Forelimb muscle (tissue), 1 donor: Measurements from ENCODE around the gene STPG1. TPM values are rescaled to one million over a fixed set of nuclear protein-coding genes. Genes with fewer than 3 reads are reported as not detected.

ENCODE experiments used
- DNase-seq: peaks from one replicate; pipeline ENCODE4 v3.0.0-alpha.2; 2013; ENCODE audit warnings: low read depth
- polyA plus RNA-seq: library from polyadenylated mRNA; unstranded; fragments of 120-200 nt; gene quantifications from one replicate; pipeline ENCODE4 v1.2.1, GENCODE V29; 2013; ENCODE audit not compliant: insufficient read length

Gene STPG1
- polyA plus RNA-seq, 1 donor, result 1.8 TPM

DNA sequence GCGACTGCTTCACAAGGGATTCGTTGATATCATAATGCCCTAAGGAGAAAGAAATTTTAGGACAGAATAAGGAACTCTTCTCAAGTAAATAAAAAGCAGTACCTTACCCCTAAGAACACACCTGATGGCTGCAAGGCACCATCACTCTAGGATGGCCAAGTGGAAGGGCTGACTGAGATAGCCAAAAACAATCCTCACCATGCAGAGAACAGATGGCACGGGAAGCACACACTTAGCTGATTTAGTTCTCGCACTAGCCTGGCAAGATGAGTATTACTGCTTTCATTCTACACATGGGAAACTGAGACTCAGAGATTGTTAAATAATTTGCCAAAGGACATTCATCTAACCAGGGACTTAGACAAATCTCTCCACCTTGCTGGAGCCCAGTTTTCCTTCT, 43.8 kb downstream of the STPG1 start:
- DNase-seq, result no peak

DNA sequence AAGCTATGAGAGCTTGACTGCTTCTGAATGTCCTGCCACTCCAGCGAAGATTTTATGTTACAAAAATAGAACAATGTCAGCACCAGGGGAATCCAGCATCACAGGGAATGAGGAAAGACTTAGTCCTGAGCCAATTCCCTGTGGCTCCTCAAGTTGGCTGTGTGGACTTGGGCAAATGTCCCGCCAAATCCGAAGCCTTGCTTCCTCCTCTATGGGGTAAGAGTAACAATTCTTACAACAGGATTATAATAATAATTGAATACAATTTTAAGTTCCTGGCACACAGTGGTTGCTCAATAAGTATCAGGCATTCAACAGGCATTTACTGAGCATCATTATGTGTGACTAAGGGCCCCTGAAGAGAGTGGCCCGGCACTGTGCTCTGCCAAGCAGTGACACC, 44.4 kb downstream of the STPG1 start:
- DNase-seq, result no peak

DNA sequence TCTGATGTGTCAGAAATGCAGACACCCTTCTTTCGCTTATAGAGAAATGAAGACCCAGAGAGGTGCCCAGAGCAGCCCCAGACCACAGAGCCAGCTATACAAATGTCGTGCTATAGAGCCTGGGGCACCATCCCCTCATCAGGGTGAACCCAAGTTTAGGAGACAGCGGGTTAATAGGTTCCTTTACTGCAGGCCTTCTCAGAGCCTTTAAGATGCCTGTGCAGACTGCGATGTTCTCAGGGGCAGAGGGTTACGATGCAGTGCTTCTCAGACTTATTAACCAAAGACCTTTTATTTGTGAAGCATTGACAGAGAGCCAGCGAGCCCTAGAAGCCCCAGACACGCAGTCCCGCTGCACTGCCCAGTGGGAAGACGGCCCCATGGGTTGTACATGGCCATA, 46.9 kb downstream of the STPG1 start:
- no peak for DNase-seq

DNA sequence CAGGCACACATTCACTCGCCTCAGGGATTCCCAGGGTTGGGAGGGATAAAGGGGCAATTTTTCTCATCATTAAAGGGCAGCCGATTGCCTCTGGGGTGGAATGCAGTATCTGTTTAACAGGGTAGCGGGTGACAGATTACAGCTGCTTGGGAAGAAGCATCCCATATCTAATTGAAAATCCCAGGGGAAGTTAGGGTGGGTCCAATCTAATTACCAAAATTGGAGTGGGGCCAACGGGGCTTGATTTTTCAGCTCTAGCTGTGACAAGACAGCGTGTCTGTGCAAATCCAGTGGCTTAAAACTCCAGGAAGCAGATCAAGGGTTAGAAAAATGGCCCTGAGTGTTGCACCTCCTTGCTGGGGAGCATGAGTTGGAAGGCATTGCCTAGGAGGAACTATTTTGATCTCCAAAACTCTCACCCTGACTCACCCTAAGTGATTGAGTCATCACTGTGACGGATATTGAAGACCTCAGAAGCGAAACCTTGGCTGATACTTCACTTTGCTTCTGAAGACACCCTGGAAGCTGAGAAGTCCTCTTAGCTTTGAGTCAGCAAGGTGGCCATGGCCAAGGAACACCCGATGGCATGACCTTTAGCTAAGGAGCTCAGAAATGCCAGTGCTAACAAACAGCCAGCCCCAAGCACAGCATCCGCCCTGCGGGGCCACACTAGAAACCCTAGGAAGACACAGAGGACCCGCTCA, 48.5 kb downstream of the STPG1 start:
- no peak for DNase-seq

DNA sequence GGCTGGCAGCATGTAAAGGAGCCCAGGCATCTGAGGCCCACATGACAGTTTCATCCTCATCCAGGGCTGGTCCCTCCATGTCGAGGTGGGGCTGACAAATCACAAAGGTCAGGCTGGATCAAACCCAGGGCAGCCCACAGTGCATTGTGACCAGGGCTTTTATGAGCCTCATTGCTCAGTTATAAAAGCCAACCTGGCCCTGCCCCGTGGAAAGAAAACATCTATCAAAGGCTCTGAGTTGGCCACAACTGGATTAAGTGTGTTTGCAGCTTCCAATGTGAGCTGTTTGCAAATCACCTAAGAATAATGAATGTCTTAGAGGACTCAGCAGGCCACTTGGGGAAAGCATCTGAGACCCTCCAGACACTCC, 49.0 kb downstream of the STPG1 start:
- DNase-seq, result no peak

DNA sequence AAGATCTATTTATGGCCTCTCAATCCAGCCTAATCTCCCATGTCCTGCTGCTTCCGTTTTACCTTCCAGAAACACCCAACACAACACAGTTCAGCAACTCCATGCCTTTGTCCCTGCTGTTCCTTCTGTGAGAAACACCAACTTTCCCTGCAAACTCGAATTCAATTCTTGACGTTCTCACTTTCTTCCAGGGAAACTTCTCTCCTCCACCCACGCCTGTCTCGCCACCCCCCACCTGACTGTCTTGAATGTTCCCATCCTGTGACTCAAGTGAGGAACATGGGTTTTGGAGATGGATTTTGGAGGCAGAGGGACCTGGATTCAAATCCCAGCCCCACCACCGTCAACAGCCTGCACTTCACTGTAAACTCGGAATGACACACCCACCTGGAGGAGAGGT, 49.6 kb downstream of the STPG1 start:
- DNase-seq, result no peak

DNA sequence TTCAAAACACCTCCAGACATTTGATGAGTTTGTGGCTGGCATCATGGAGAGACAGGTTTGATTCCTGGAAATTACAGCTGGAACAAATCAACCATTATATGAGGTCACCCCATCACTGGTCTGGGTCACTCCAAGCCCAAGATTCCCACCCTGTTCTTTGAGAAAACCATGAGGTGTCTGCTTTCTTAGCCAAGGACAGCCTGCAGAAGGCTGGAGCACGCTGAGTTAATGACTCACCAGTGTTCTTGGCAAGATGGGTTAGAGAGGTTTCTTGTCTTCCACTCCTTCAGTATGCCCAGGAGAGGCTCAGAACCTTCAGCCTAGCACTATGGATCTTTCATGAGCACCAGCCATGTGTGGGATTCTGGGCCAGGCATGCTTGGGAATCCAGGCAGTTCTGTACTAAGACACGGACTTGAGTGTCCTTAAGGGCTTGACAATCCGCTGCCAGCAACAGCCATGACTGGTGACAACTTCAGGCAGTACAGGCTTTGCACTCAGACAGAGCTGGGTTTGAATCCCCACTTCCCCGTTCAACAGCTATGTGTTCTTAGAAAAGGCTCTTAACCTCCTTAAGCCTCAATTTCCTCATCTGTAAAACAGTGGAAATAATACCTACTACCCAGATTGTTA, 50.5 kb downstream of the STPG1 start:
- no peak for DNase-seq

DNA sequence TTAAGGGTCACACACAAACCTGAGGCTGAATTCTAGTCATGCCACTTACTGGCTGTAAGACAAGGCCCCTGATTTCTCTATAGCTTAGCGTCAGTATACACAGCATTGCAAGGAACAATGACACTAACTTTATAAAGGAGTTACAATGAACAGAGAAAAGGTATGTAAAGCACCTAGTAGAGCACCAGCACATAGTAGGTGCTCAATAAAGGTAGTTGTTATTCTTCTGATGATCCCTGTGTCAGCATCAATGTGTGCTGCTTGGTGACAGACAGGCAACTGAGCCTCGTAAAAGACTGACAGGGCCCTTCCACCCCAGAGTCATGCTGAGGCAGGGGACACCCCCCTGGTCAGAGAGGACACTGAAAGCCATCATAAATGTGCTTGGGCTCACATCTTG, 51.2 kb downstream of the STPG1 start:
- DNase-seq, result no peak

DNA sequence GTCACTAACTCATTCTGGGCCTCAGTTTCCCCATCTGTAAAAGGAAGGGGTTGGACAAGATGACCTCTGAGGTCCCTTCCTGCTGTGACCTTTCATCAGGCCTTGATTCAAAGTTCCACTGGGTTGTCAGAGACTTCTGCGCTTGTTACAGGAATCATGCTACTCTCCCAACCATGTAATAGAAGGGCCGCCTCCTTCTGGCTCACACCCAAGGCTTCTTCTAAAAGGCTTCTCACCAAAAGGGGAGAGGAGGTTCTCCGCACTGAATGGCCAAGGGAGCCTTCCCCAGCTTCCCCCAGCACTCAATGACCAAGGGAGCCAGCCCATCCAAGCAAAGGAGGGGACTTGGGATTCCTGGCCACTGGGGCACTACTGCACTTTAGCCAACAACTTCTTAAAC, 51.8 kb downstream of the STPG1 start:
- DNase-seq, result no peak

DNA sequence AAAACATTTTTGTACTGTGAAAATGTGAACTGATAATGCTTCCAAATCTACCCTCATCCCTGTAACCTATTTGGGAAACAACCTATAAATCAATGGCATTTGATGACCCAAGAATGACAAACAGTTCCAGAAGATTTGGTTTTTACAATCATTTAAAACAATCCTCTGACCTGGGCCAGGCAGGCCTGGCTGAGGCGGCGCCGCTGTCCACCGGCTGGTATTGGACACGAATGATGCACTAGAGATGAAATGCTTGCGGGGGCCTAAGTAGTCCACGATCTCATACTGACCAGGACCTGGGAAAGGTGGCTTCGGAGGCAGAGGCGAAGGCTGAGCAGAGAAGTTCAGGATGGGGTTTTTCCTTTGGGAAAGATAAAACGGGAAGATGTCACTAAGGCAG, 52.9 kb downstream of the STPG1 start:
- no peak for DNase-seq

DNA sequence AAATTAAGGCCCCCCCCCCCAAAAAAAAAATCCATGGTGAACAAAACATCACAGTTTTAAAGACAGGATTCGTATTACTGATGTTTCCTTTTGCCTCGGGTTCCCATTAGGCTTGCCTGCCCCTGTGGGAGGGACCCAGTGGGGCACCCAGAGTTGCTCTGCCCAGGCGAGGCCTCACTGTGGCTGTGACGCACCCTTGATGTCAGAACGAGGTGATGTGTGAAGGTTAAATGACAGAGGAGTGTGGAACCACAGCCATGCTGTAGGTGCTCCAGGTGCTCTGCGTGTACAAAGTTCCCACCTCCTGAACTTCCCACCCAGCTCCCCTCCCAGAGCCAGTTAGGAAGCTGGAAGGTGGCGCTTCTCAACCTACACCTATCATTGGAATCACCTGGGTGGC, 56.5 kb downstream of the STPG1 start:
- no peak for DNase-seq

DNA sequence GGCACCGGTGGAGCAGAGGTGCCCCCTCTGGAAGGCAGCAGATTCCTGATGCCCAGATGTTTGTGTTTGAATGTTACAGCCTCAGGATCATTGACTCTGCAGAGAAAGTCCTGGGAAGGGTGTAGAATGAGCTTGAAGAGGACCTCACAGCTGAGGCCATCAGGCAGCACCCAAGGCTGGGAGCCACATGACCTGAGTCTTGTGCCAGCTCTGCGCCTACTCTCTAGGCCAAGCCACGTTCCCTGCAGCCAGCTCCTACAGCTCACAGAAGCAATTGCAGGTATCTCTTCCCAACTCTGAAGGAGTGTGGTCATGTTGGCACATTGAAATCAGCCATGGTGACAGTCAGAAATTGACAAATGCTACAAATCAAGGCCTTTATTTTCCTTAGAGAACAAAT, 58.1 kb downstream of the STPG1 start:
- no peak for DNase-seq

DNA sequence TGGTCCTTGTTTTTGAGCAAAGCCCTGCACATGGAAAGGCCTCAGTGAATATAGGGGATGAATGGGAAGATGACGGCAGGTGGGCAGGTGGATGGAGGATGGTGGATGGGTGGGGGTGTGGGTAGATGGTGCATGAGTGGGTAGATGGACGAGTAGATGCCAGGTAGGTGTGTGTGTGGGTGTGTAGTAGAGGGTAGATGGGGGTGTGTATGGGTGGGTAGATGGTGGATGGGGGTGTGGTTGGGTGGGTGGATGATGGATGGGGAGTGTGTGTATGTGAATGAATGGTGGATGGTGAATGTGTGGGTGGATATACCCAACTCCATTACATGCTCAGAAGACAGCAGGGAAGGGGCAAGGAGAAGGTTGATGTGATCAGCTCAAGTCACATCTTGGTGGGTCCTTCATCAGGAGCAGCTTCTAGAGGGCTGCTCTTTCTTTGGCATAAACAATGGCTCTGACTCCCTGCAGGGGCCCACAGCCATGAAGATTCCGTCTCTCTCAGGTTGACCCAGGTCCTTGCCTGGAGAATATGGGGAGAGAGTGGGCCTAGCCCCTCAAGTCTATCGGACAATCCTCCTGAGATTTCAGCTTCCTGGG, 60.2 kb downstream of the STPG1 start:
- DNase-seq, result no peak

DNA sequence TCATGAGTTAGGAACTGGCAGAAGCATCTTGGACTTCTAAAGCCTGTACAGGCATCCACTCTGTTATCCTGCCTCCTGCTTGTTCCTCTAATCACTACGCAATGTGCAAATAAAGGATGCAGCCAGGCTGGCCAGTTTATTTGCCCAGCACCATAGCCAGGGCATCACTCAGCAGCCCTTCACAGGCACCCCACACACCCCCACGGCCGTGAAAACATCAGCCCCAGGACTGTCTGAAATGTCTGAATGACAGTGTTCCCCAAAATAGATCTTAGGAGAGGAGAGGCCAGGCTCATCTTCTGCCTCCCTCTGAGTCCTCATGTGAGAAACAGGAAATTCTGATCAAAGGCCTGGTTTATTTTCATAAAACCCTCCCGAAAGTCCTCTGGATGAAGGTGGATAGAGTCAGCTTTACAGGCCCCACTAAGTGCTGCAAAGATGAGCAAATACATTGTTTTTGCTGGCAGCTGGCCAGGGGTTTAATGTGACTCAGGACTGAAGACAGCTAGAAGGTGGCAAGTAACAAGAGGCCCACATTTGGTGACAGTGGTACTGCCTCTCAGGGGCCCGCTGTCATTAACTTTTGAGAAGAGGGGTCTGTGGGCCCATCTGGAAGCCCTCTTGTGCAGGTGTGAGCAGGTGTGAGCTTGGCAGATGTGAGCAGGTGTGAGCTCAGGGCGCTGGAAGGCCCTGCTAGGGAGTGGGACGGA, 61.5 kb downstream of the STPG1 start:
- DNase-seq, result no peak

DNA sequence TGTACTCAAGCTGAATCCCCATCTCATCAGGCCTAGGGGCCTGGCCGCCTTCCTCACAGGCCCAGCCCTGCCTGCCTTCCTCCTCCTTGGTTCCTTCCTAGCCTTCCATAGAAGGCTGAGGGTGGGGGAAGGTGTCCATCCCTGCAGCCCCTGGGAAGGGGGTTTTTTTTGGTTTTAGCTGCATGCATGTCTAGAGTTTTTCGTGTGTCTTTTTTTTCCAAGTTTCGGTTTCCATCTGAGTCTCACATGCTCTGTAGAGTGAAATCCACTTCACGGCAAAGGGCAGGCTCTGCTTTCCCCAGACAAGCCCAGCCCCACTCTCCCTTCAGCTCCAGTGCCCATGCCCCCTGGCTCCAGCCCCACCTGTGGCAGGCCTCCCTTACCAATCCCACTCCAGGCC, 62.3 kb downstream of the STPG1 start:
- DNase-seq, result no peak

DNA sequence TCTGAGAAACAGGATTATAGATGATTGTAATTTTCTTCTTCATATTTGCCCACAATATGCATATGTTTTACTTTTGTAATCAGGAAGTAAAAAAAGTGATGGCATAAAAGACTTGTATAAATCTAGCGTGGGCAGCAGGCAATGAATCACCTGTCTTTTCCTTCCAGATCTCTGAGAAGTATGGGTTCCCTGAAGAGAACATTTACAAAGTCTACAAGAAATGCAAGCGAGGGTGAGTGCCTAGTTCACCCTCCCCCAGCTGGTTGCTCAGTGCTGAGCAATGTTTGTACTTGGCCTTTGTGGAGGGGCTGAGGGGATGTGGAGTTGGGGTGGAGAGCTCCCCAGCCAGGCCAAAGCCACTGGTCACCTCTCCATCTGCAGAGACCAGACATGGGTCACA, 63.7 kb downstream of the STPG1 start:
- DNase-seq, result no peak

DNA sequence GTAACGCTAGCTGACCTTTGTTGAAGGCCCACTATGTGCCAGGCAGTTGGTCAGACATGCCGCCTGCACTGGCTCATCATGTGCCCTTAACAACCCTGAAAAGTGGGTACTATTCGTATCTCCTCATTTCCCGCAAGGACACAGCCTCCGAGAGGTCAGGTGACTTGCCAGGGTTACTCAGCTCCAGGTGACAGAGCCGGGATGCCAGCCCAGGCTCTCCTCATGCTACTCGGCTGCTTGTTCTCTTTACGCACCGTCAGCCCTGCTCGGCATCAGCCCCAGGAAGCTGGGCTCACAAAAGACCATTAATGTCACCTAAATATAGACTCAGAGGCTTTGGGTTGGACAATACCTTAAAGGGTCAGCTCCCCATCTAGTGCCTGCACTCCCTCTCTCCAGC, 65.4 kb downstream of the STPG1 start:
- no peak for DNase-seq

DNA sequence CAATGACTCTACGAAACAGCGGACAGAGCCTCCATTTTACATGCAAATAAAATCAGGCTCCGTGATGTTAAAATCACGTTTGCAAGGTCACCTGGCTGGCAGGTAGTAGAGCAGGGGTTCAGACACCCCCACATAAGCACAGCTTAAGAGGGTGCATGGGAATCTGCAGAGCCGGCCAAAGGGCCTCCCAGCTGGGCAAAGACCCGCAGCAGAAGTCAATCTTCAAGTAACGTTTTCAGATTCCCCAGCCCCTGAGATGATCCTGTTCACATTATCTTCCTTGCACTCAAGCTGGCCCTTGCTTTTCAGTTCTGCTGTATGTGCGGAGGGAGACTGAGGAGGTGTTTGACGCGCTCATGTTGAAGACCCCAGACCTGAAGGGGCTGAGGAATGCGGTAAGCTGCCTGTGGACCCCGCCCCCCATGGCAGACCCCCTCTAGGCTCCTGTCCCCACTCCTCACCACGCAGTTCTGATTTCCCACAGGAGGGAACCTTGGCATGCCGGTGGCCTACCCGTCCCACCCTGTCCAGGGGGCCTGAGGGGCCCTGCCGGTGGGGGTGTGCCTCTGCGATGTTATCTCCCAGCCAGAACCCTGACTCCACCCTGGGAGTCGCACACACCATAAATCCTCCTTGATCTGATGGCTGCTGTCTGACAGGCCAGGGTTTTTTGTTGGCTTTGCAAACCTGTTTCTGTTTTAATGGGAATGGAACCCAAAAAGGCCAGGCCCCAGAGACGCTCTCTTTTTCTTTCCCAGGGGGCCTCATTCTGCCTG, 66.2 kb downstream of the STPG1 start:
- DNase-seq, result no peak

DNA sequence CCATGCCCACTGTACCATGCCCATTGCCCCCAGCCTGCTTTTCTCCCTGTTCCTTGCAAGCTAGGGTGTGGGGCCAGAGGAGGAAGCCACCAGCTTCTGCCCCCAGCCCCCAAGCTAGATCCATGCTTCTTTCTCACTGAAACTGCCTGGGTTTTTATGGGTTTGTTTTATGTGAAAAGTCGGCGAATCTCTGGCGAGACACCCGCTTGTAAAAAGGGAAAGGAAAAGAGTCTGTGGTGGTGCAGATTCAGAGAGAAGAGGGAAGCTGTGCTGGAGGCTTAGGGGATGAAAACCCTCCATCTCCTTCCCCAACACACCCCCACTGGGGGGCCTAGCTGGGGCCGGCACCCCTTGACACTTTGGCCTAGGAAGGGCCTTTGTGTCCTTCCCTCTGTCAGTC, 68.2 kb downstream of the STPG1 start:
- no peak for DNase-seq

DNA sequence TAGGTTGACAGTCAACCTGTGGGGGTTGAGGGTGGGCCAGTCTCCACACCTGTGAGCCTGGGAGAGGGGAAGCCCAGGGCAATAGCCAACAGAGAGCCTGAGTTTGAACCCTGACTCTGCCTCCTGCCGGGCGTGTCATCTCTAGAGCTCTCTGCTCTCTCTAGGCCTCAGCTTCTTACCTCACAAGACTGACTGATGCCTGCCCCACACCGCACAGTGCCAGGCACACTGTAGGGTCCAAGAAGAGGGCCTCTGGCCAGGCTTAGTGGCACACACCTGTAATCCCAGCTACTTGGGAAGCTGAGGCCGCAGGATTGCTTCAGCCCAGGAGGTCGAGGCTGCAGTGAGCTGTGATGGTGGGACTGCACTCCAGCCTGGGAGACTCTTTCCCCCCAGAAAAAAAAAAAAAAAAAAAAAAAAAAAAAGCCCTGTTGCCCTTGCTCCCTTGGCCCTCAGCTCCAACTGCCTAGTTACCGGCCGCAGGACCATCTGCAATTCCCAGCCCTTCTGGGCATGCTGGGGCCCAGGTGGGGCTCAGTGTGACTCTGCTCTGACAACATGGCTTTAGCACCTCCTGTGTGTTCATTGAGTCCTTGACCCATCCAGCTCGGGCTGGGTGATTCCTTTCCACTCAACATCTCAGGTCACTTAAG, 69.4 kb downstream of the STPG1 start:
- no peak for DNase-seq

DNA sequence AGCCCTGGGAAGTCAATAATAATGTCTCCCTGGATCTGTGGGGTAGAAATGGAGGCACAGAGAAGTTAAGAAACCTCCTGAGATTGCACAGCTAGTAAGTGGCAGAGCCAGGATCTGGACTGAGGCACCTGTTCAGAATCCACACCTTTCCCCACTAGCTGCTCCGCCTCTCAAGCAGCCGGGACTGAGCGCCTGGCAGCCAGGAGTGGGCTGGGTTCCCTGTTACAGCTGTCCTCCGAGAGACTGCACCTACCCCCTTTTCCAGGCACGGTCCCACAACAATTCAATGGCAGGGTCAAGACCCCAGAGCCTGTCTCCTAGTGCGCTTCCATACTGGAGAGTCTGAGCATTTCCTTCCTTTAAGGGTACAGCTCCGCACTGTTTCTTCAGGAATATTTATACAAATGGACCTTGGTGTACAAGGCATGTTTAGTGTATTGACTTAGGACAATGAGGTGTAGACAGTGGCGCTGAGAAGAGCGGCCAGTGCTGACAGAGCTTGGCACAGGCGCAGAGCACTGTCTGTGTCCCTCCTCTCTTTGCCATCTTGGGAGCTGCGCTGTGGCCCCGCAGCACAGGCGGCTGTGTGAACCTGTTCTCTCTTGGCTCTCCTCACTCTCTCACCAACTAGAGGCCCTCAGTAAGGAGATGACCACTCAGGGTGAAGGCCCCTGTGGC, 70.0 kb downstream of the STPG1 start:
- DNase-seq, result no peak
